Measurements from ENCODE around the gene TANGO2. TPM values are rescaled to one million over a fixed set of nuclear protein-coding genes. Genes with fewer than 3 reads are reported as not detected.
A peak's percentile ranks its signal among the peaks of the same experiment; 100 is the strongest.

Gene TANGO2
- total RNA-seq, 1 experiment from 2014 or later = 13.9 TPM

DNA sequence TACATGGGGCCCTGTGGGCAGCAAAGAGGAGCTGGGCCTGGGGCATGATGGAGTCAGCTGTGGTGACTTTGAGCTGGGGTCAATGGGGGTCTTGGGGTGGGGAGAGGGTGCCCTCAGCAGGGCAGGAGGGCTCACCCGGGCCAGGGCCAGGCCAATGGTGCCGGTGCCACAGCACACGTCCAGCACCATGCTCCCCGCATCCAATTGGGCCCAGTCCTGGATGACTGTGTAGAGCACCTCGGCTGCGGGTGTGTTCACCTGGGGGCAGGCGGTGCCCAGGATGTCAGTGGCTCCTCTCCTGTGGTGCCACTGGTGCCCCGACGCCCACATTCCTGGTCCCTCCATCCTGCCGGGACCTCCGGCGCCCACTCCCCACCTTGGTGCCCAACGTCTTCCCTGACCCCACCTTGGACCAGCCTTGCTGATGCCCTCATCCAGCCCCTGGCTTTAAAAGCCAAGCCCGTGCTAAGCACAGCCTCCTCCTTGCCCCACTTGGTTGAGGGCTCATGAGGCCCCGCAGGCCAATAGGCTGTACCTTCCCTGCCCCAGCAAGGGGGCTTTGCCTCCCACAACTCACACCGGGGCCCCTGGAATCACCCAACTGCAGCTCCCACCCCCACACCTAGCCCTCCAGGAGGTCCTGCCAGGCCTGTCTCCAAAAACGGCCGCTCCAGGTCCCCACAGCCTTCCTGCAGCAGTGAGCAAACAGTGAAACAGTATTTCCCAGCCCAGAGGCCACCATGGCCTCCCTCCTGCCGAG lies 92.8 kb downstream of the TANGO2 start:
- Mint-ChIP-seq H3K4me1 (ENCODE audit: insufficient read depth, unreplicated experiment) (peaks cover 6% of the 10 kb centered on the region), H3K27ac (ENCODE audit: low read depth, unreplicated experiment) (peak overlapping the region; percentile 9), H3K36me3 (ENCODE audit: insufficient read depth, unreplicated experiment) (peaks cover 51% of the 10 kb centered on the region), H3K27me3 (ENCODE audit: insufficient read depth, unreplicated experiment) (no peaks in the 10 kb centered on the region), H3K9me3 (ENCODE audit: unreplicated experiment) (no peaks in the 10 kb centered on the region), H3K4me3 (ENCODE audit: unreplicated experiment) (no peak overlapping the region)
- CTCF ChIA-PET = no interaction called here
- POLR2A ChIA-PET = no interaction called here
- BruUV-seq (replicated peaks) = no TSS peak
- DNase-seq (ENCODE audit: unreplicated experiment) = no peak
- intact Hi-C loops (cut with micrococcal nuclease) = loop anchor here (10.0 kb wide), 1 partner anchor 139 kb away; no protein-coding TSS in a partner anchor
- TF ChIP-seq, protein P1, sequence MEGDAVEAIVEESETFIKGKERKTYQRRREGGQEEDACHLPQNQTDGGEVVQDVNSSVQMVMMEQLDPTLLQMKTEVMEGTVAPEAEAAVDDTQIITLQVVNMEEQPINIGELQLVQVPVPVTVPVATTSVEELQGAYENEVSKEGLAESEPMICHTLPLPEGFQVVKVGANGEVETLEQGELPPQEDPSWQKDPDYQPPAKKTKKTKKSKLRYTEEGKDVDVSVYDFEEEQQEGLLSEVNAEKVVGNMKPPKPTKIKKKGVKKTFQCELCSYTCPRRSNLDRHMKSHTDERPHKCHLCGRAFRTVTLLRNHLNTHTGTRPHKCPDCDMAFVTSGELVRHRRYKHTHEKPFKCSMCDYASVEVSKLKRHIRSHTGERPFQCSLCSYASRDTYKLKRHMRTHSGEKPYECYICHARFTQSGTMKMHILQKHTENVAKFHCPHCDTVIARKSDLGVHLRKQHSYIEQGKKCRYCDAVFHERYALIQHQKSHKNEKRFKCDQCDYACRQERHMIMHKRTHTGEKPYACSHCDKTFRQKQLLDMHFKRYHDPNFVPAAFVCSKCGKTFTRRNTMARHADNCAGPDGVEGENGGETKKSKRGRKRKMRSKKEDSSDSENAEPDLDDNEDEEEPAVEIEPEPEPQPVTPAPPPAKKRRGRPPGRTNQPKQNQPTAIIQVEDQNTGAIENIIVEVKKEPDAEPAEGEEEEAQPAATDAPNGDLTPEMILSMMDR (IDR thresholded peaks at IDR 0.05; ENCODE audit: unreplicated experiment) = no peak

DNA sequence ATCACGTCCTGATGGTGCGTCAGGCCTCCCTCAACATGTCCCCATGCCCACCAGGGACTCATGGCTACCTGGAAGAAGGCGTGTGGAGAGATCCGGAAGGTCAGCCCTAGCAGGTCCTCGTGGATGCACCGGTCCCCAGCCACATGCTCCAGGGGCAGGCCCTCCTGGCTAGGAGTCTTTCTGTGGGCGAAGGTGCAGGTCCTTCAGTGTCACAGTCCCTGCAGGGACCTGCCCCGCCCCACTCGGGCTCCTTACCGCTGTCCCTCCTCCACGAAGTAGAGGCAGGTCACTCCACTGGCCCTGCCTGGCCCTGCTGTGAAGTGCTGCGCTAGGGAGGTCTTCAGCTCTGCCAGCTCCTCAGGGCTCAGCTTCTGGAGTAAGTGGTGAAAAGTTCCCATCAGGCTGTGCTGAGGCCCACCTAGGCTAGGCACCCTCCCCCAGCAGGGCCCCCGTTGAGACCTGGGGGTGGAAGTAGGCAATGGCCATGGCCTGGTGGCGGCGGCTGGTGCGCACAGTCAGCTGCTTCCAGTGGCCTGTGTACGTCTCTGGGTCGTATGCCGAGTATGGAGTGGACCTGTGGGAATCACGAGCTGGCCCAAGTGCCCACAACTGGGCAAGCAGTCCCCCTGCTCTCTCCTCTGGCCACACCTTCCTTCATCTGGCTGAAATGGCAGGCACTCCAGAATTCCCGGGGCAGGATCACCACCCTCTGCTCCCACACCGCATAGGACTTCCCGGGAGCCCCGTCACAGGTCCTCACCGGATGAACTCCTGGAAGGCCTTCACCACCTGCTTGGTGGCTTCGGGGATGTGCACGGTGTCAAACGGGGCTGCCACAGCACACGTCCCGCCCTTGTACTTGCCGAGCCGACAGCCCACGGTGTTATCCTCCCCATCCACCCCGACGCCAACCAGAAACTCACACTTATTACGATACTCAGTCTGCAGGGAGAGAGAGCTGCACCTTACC lies 93.9 kb downstream of the TANGO2 start:
- DNase-seq (ENCODE audit: unreplicated experiment) = no peak
- peaks cover 9% of the 10 kb centered on the region for H3K4me1 Mint-ChIP-seq (ENCODE audit: insufficient read depth, unreplicated experiment)
- ChIA-PET CTCF (interaction anchor here (0.6 kb wide), 1 partner anchor 196 kb away, joined by 4 read pairs; no protein-coding TSS in a partner anchor), POLR2A (interaction anchor here (0.7 kb wide), 2 partner anchors 87 to 471 kb away, joined by 3 read pairs; no protein-coding TSS in a partner anchor)
- intact Hi-C loops (cut with micrococcal nuclease) = loop anchor here (10.0 kb wide), 1 partner anchor 140 kb away; no protein-coding TSS in a partner anchor
- TF ChIP-seq, protein P1 (IDR thresholded peaks at IDR 0.05; ENCODE audit: unreplicated experiment) = no peak
- no peaks in the 10 kb centered on the region for H3K9me3 Mint-ChIP-seq (ENCODE audit: unreplicated experiment)
- peak overlapping the region; percentile 85 for H3K4me3 Mint-ChIP-seq (ENCODE audit: unreplicated experiment)
- H3K27me3 Mint-ChIP-seq (ENCODE audit: insufficient read depth, unreplicated experiment) = no peaks in the 10 kb centered on the region
- peak overlapping the region; percentile 72 for H3K27ac Mint-ChIP-seq (ENCODE audit: low read depth, unreplicated experiment)
- H3K36me3 Mint-ChIP-seq (ENCODE audit: insufficient read depth, unreplicated experiment) = peaks cover 48% of the 10 kb centered on the region
- BruUV-seq (replicated peaks) = no TSS peak

DNA sequence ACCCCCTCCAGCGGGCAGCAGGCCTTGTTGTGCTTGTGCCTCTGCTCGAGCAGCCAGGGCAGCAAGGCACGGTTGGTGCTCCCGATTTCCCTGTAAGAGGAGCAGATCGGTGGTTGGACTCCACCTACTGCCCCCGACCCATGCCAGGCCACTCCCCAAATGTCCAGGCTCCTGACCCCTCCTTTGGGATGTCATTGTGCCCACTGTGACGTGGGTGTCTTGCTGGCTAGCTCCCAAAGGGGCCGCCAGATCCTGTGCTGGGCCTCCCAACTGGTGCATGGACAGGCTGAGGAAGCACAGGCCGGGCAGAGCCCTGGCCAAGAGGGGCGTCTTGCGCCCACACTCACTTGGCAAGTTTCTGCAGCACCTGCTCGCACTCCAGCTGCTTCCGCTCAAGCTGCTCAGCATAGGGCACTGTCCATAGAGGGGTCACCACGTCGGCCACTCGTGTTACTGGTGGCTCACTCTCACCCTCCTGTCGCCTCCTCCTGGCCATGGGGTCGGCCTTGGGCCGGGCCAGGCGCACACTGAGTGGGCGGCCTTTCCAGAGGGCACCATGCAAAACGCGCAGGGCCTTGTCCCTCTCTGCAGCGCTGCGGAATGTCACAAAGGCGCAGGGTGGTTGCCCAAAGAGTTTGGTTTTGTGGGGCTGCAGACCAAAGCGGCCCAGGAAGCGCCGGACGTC lies 94.9 kb downstream of the TANGO2 start, which contains the start of gene RANBP1:
Gene RANBP1, plus strand, starts transcription at position 414 of the 685 bp plus-strand sequence. Its CDS starts 81 bp downstream, at position 495.
- H3K9me3 Mint-ChIP-seq (ENCODE audit: unreplicated experiment) = no peaks in the 10 kb centered on the region
- no TSS peak for BruUV-seq (replicated peaks)
- peak within 1 kb of the TSS; percentile 85 for H3K4me3 Mint-ChIP-seq (ENCODE audit: unreplicated experiment)
- no peaks in the 10 kb centered on the region for H3K27me3 Mint-ChIP-seq (ENCODE audit: insufficient read depth, unreplicated experiment)
- ChIA-PET CTCF (interaction anchor here (0.6 kb wide), 2 partner anchors 11 to 195 kb away, joined by 3 to 4 read pairs; no protein-coding TSS in a partner anchor), POLR2A (interaction anchor here (0.7 to 1.3 kb wide), 4 partner anchors 34 to 261 kb away, joined by 3 to 8 read pairs (median 4); partner anchors contain the start of genes GNB1L and RTL10)
- H3K4me1 Mint-ChIP-seq (ENCODE audit: insufficient read depth, unreplicated experiment) = peaks cover 9% of the 10 kb centered on the region
- intact Hi-C loops (cut with micrococcal nuclease) = loop anchor here (10.0 kb wide), 1 partner anchor 141 kb away; no protein-coding TSS in a partner anchor
- TF ChIP-seq, protein P1 (IDR thresholded peaks at IDR 0.05; ENCODE audit: unreplicated experiment) = no peak
- peaks cover 48% of the 10 kb centered on the region for H3K36me3 Mint-ChIP-seq (ENCODE audit: insufficient read depth, unreplicated experiment)
- peak within 1 kb of the TSS; percentile 84 for H3K27ac Mint-ChIP-seq (ENCODE audit: low read depth, unreplicated experiment)
- DNase-seq (ENCODE audit: unreplicated experiment) = no peak
